Right forelimb (tissue), 1 donor: ENCODE data around the gene DHX58.

Source experiments
- DNase-seq: peaks from one replicate; pipeline ENCODE4 v3.0.0-alpha.2; 2018

The DHX58 gene

GRCh38 chr17:42109086-42109485, 3.4 kb downstream of the DHX58 start:
- no peak for DNase-seq

GRCh38 chr17:42107597-42108576, 4.6 kb downstream of the DHX58 start:
- peak; percentile 73 for DNase-seq

- DNase-seq: no peak
Observed at GRCh38 chr17:42107124-42107523, 5.4 kb downstream of the DHX58 start.

- DNase-seq: no peak
Observed at GRCh38 chr17:42106009-42106408, 6.5 kb downstream of the DHX58 start.

GRCh38 chr17:42104264-42104663, 8.2 kb downstream of the DHX58 start:
- DNase-seq: no peak

GRCh38 chr17:42103221-42103954, 9.1 kb downstream of the DHX58 start:
- no peak for DNase-seq

GRCh38 chr17:42101513-42102292, 10.8 kb downstream of the DHX58 start:
- peak; percentile 79 for DNase-seq

- no peak for DNase-seq
Observed at GRCh38 chr17:42098730-42099399, 13.6 kb downstream of the DHX58 start.

- DNase-seq: no peak
Observed at GRCh38 chr17:42097691-42098631, 14.6 kb downstream of the DHX58 start, which contains the start of gene ZNF385C. TSS of gene ZNF385C (minus strand) at chr17:42098473. CDS start at chr17:42063056, 35,417 bp downstream.

GRCh38 chr17:42096360-42097111, 16.0 kb downstream of the DHX58 start:
- DNase-seq: no peak

- DNase-seq: no peak
Observed at GRCh38 chr17:42094375-42095069, 18.0 kb downstream of the DHX58 start.

- DNase-seq: peak; percentile 53
Observed at GRCh38 chr17:42092939-42093338, 19.6 kb downstream of the DHX58 start.

GRCh38 chr17:42090964-42091790, 21.3 kb downstream of the DHX58 start:
- no peak for DNase-seq

GRCh38 chr17:42088736-42089135, 23.8 kb downstream of the DHX58 start:
- no peak for DNase-seq

- DNase-seq: peak; percentile 68
Observed at GRCh38 chr17:42087736-42088705, 24.5 kb downstream of the DHX58 start.

- DNase-seq: no peak
Observed at GRCh38 chr17:42087042-42087701, 25.3 kb downstream of the DHX58 start.
